Neural cell (in vitro differentiated cells): ENCODE measurements around the gene PGA4. TPM values are rescaled to one million over a fixed set of nuclear protein-coding genes. Genes with fewer than 3 reads are reported as not detected.

ENCODE experiments used
- H2AFZ ChIP-seq: fragments of 200-600, 300-800 bp; sonication (generic), shearing (Covaris generic); 2 replicates; pipeline ENCODE4 v1.6.0; 2014; ENCODE audit warnings: low read depth, mild to moderate bottlenecking, antibody characterized with exemption, low read length, moderate library complexity
- H3F3A ChIP-seq: fragments of 200-600 bp; shearing (Covaris generic); 2 replicates; pipeline ENCODE4 v1.6.1; 2016; ENCODE audit warnings: mild to moderate bottlenecking, moderate library complexity, mixed read lengths, antibody characterized with exemption, low read length; ENCODE audit not compliant: insufficient read depth, poor library complexity, severe bottlenecking
- H3K27ac ChIP-seq: fragments of 200-600, 300-800 bp; sonication (generic), shearing (Covaris generic); 2 replicates; pipeline ENCODE4 v1.5.1; 2014; ENCODE audit warnings: mild to moderate bottlenecking, low read length, moderate library complexity
- H3K27me3 ChIP-seq: fragments of 300-800, 200-600 bp; sonication (generic), shearing (Covaris generic); 2 replicates; pipeline ENCODE4 v1.6.0; 2014; ENCODE audit warnings: mild to moderate bottlenecking, low read depth, low read length, moderate library complexity; ENCODE audit not compliant: insufficient read depth
- H3K36me3 ChIP-seq: fragments of 300-800, 200-600 bp; sonication (generic), shearing (Covaris generic); 2 replicates; pipeline ENCODE4 v1.5.1; 2014; ENCODE audit warnings: mild to moderate bottlenecking, antibody characterized with exemption, low read length, moderate library complexity; ENCODE audit not compliant: insufficient read depth
- H3K4me2 ChIP-seq: fragments of 300-800, 200-600 bp; sonication (generic), shearing (Covaris generic); 2 replicates; pipeline ENCODE4 v1.6.0; 2014; ENCODE audit warnings: mild to moderate bottlenecking, low read length
- H3K4me3 ChIP-seq: fragments of 300-800, 200-600 bp; sonication (generic), shearing (Covaris generic); 2 replicates; pipeline ENCODE4 v1.5.1; 2014; ENCODE audit warnings: mild to moderate bottlenecking, low read length, moderate library complexity
- H3K79me2 ChIP-seq: fragments of 200-600 bp; shearing (Covaris generic); replicated peaks from 2 replicates; pipeline ENCODE4 v1.6.0; 2014; ENCODE audit warnings: mild to moderate bottlenecking, low read length, moderate library complexity; ENCODE audit not compliant: insufficient read depth
- H3K9ac ChIP-seq: fragments of 300-800, 200-600 bp; sonication (generic), shearing (Covaris generic); 2 replicates; pipeline ENCODE4 v1.6.1; 2016; ENCODE audit warnings: mild to moderate bottlenecking, low read length, mixed read lengths
- H3K9me2 ChIP-seq: fragments of 200-600 bp; shearing (Covaris generic); 2 replicates; pipeline ENCODE4 v1.6.1; 2016; ENCODE audit warnings: mild to moderate bottlenecking, low read length, mixed read lengths; ENCODE audit not compliant: insufficient read depth
- H3K9me3 ChIP-seq: fragments of 200-600, 300-800 bp; sonication (generic), shearing (Covaris generic); 2 replicates; pipeline ENCODE4 v1.6.1; 2016; ENCODE audit warnings: mild to moderate bottlenecking, mixed run types, low read length, moderate library complexity, mixed read lengths
- H4K20me1 ChIP-seq: fragments of 200-600 bp; shearing (Covaris generic); 2 replicates; pipeline ENCODE4 v1.6.1; 2016; ENCODE audit warnings: mild to moderate bottlenecking, mixed run types; ENCODE audit not compliant: insufficient read depth
- CTCF ChIP-seq: fragments of 450-650 bp; IDR thresholded peaks from 2 replicates; pipeline ENCODE4 v1.5.1; 2014; ENCODE audit warnings: antibody characterized with exemption, mild to moderate bottlenecking, moderate library complexity; ENCODE audit not compliant: poor library complexity, severe bottlenecking
- EP300 ChIP-seq: fragments of 450-650 bp; conservative IDR thresholded peaks from 2 replicates; pipeline ENCODE4 v1.6.1; 2014; ENCODE audit warnings: antibody characterized with exemption, mild to moderate bottlenecking, moderate library complexity; ENCODE audit not compliant: poor library complexity, severe bottlenecking
- EZH2 ChIP-seq: fragments of 200-600, 300-800 bp; shearing (Covaris generic), sonication (generic); IDR thresholded peaks from 2 replicates; pipeline ENCODE4 v1.6.1; 2014; ENCODE audit warnings: antibody characterized with exemption, low read length, borderline replicate concordance, mild to moderate bottlenecking; ENCODE audit not compliant: insufficient read depth, poor library complexity, severe bottlenecking
- MXI1 ChIP-seq: fragments of 450-650 bp; conservative IDR thresholded peaks from 2 replicates; pipeline ENCODE4 v1.6.1; 2014; ENCODE audit warnings: antibody characterized with exemption, mild to moderate bottlenecking; ENCODE audit not compliant: poor library complexity, severe bottlenecking
- POLR2AphosphoS5 ChIP-seq: IDR thresholded peaks from 2 replicates; pipeline ENCODE4 v1.6.1; 2012
- RAD21 ChIP-seq: fragments of 450-650 bp; conservative IDR thresholded peaks from 2 replicates; pipeline ENCODE4 v1.6.1; 2014; ENCODE audit warnings: antibody characterized with exemption, mild to moderate bottlenecking, moderate library complexity
- REST ChIP-seq: IDR thresholded peaks from 2 replicates; pipeline ENCODE4 v1.6.1; 2012; ENCODE audit warnings: borderline replicate concordance
- SMC3 ChIP-seq: fragments of 450-650 bp; conservative IDR thresholded peaks from 2 replicates; pipeline ENCODE4 v1.6.1; 2014; ENCODE audit warnings: antibody characterized with exemption, mild to moderate bottlenecking, moderate library complexity; ENCODE audit not compliant: poor library complexity
- TAF1 ChIP-seq: IDR thresholded peaks from 2 replicates; pipeline ENCODE4 v1.6.1; 2012; ENCODE audit warnings: low read depth
- polyA plus RNA-seq: library from polyadenylated mRNA; depleted of rRNA; stranded (reverse); fragments of >200 nt; gene quantifications from 2 replicates; pipeline ENCODE4 v1.2.3, GENCODE V29; 2014

PGA4 gene
- polyA plus RNA-seq, 1 donor from 2014 or later, result not detected

DNA sequence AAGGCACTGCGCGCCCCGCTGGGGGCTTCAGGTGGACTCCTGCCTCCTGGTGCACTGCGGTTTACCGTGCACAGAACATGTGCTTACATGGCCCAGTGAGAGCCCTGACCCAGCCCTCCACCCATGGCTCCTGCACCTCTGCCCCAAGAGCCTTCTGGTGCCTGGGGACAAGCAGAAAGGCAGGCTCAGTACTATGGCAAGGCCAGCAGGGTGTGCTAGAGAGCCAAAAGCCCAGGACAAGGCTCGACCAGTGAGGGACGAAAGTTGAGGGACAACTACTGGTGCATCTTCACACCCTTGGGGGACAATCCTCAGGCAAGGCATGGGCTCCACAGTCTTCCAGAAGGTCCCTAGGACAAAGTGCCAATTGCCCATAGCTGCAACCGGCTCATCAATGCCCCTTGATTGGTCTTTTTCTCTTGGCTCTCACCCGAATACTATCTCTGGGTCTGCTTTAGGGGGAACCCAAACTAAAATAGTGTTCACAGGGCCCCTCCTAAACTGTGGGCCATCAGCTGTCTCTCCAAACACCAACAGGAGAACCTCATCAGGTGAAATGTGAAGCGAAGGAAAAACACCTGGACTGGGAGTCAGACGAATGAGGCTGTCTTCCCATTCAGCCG, 32.4 kb downstream of the PGA4 start:
- Histone ChIP-seq H3F3A (no peaks in the 10 kb centered on the region), H4K20me1 (no peaks in the 10 kb centered on the region), H3K9ac (no peak overlapping the region), H3K27ac (no peak overlapping the region), H3K79me2 (no peaks in the 10 kb centered on the region), H2AFZ (no peak overlapping the region), H3K4me3 (no peak overlapping the region), H3K36me3 (no peaks in the 10 kb centered on the region), H3K4me2 (no peak overlapping the region), H3K27me3 (no peaks in the 10 kb centered on the region), H3K9me2 (no peaks in the 10 kb centered on the region), H3K9me3 (no peaks in the 10 kb centered on the region)
- TF ChIP-seq REST, result no peak
- TF ChIP-seq RAD21, result no peak
- TF ChIP-seq EP300, result no peak
- no peak for TF ChIP-seq CTCF
- no peak for TF ChIP-seq POLR2AphosphoS5
- no peak for TF ChIP-seq EZH2
- TF ChIP-seq SMC3, result no peak
- no peak for TF ChIP-seq MXI1
- no peak for TF ChIP-seq TAF1

DNA sequence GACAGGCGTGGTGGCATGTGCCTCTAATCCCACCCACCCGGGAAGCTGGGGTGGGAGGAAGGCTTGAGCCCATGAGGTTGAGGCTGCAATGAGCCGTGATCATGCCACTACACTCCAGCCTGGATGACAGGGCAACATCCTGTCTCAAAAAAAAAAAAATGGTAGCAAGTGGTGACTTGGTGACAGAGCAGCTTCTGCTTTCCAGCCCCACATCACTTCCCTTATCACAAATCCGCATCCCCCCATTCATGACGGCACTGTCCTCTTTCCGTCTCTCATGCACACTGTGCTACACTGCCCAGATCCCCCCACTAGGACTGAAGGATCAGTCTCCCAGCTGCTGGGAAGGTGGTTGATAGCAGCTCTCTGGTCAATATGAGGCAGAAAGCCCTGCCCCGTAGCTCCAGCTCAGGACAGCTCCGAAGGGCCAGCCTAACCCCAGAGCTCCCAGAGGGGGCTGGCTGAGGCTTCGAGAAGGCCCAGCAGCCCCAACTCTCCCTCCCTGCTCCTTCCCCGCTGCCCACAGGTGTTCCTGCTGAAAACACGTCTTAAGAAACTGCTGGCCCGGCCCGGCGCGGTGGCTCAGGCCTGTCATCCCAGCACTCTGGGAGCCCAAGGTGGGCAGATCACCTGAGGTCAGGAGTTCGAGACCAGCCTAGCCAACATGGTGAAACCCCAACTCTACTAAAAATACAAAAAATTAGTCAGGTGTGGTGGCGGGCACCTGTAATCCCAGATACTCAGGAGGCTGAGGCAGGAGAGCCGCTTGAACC, 34.7 kb downstream of the PGA4 start:
- Histone ChIP-seq H3K27ac (no peak overlapping the region), H3K4me2 (no peak overlapping the region), H3K9me2 (no peaks in the 10 kb centered on the region), H3K27me3 (no peaks in the 10 kb centered on the region), H3K79me2 (no peaks in the 10 kb centered on the region), H3K9ac (no peak overlapping the region), H3K9me3 (no peaks in the 10 kb centered on the region), H2AFZ (no peak overlapping the region), H3F3A (no peaks in the 10 kb centered on the region), H3K4me3 (no peak overlapping the region), H3K36me3 (no peaks in the 10 kb centered on the region), H4K20me1 (no peaks in the 10 kb centered on the region)
- no peak for TF ChIP-seq REST
- TF ChIP-seq EZH2, result no peak
- TF ChIP-seq POLR2AphosphoS5, result no peak
- no peak for TF ChIP-seq CTCF
- no peak for TF ChIP-seq EP300
- TF ChIP-seq TAF1, result no peak
- TF ChIP-seq SMC3, result no peak
- TF ChIP-seq MXI1, result no peak
